Measurements from ENCODE around the gene CNTN4. TPM values are rescaled to one million over a fixed set of nuclear protein-coding genes. Genes with fewer than 3 reads are reported as not detected.

The CNTN4 gene
- total RNA-seq, 1 experiment from 2014 or later: 1.8 TPM

DNA sequence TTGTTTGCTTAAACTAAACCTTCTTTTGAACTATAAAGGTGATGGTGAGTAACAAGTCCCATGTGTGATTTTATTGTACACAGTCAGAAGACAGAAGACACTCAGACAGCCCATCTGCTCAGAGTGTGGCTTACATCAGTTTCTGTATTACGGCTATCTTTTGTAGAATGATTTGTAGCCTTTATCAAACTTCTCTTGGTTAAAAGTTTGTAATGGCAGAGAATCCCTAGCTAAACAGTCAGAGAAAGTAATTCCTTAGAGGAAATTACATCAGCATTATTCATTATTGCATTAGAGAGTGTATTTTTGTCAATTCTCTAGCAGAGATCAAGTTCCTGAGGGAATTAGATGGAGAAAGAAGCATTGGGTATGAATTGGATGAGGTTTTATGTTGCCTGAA lies 500.8 kb downstream of the CNTN4 start:
- in situ Hi-C loops (cut with HindIII; ENCODE audit: low pct_unique_long_range_greater_than_20kb, low sequenced_read_pairs): no loop called here
- DNase-seq (ENCODE audit: low read depth): no peak

DNA sequence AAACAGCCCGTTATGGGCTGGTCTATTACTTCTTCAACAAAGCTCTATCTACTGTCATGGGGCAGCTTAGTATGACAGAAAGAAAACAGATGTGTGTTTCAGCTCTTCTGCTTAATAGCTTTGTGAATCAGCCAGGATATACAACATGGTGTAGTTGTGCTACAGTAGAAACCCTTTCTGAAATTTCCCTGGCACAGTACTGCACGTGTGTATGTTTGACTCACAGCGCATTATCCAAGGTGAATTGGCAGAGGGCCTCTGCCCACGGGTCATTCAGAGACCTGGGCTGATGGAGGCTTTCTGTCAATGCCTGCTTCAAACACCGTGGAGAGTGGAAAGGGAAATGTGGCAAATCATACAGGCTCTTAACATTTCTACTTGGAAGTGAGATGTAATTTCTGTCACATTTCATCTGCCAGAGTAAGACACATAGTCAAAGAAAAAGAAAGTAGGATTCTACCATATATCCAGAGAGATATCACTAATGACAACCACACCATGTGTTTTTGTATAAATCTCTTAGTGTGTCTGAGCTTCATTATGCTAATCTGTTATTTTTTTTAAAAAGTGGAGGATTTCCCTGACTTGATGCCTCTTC lies 505.1 kb downstream of the CNTN4 start:
- in situ Hi-C loops (cut with HindIII; ENCODE audit: low pct_unique_long_range_greater_than_20kb, low sequenced_read_pairs): no loop called here
- no peak for DNase-seq (ENCODE audit: low read depth)

DNA sequence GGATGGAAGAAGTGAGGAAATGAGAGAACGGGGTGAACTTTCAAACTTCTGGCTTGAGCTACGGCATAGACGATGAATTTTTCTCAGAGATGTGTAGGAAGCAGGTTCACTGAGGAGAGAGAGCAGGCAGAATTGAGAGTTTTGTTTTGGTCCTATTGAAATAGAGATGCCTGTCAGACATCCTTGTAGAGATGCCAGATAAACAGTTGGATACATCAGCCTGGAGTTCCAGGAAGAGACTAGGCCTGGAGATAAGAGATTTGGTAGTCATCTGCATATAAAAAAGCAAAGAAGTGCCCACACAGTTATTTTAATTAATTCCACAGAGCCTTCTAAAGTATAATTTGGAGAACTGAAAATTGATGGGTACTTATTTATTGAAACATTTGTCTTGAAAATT lies 515.9 kb downstream of the CNTN4 start:
- DNase-seq (ENCODE audit: low read depth): no peak
- in situ Hi-C loops (cut with HindIII; ENCODE audit: low pct_unique_long_range_greater_than_20kb, low sequenced_read_pairs): no loop called here

DNA sequence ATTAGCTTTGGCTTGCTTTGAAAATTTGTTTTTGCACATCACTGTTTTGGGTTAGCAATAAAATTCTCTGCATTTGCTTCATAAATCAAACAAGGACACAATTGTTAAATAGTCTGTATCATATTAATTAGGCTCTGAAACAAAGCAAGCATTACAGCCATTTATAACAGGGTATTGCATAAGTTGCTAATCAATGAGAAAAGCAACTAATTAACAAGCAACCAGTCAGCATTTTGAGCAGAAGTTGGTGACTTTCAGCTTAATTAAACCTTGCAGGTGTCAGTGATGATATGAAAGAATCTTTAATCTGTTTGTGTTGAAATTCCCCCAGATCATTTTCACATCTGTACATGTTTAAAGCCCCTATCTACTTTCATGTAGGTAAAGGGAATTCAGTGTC lies 516.4 kb downstream of the CNTN4 start:
- in situ Hi-C loops (cut with HindIII; ENCODE audit: low pct_unique_long_range_greater_than_20kb, low sequenced_read_pairs): no loop called here
- no peak for DNase-seq (ENCODE audit: low read depth)

DNA sequence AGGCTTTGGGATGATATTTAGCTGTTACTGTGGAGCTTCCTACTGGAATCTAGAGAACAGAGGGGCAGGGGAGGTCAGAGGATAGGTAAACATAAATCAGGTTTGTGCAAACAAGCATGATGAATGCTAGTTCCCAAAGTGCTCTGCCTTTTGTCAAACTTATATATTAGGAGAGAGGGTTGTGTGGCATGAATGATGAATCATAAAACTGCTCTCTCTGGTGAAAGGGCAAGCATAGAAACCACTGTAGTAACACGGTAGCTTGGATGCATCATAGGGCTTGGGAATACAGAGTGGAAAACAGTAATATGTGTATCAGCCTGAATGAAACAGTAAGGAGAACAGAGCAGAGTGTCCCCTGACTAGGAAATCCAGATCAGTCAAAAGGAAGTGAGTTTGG lies 524.8 kb downstream of the CNTN4 start:
- DNase-seq (ENCODE audit: low read depth): peak; percentile 67

DNA sequence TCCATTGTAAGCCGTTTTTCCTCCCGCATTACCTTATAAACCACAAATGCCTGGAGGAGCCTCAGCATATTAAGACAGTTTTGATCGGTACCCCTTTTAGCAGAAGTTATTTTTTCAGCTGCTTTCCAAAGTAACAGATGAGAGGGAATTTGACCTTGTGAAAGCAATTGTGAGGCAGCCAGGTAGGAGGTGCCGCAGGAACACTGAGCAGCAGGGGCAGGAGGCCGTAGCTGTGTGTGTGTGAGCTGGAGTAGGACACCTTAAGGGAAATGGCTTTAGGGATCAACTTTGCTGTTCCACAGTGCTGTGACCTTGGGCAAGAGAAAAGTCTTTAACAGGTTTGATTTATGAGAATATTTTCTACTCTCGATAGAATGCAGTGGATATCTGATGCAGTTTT lies 529.5 kb downstream of the CNTN4 start:
- no peak for DNase-seq (ENCODE audit: low read depth)
- in situ Hi-C loops (cut with HindIII; ENCODE audit: low pct_unique_long_range_greater_than_20kb, low sequenced_read_pairs): no loop called here

More for the DNA sequence above, 524.8 kb downstream of the CNTN4 start:
- in situ Hi-C loops (cut with HindIII; ENCODE audit: low pct_unique_long_range_greater_than_20kb, low sequenced_read_pairs): no loop called here

DNA sequence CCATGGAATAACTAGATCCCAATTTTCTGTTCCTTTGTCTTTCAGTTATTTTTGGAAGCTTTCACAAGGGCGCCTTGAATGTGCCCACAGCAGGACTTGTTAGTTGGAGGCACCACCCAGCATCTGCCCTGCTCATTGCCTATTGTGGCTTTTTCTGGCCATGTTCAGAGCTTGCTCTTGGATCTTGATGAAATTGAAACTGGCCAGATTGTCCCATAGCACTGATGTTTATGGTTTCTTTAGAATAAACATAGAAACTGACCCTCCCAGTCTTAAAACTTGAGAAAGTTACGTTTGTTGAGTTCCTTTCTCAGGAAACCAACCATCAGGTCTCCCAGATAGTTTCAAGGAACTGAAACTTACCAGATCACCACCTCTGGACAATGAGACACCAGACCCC lies 536.8 kb downstream of the CNTN4 start:
- DNase-seq (ENCODE audit: low read depth): no peak
- in situ Hi-C loops (cut with HindIII; ENCODE audit: low pct_unique_long_range_greater_than_20kb, low sequenced_read_pairs): no loop called here

DNA sequence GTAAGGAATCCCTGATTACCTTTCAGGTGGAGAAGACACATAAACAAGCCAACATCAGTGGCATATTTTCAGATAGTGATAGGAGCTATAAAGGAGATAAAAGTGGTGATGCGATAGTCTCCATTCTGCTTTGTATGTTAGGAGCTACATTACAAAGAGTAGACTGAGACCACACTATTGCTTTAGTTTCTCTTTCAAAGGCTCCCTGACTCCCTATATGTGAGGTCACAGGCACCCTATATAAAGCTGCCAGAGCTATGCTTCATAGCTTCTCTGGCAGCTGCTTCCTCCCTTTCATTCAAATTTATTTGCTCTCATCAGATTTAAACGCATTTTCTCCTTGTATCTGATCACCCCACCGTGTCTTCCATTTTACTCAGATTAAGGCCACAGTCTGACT lies 544.9 kb downstream of the CNTN4 start:
- no peak for DNase-seq (ENCODE audit: low read depth)
- in situ Hi-C loops (cut with HindIII; ENCODE audit: low pct_unique_long_range_greater_than_20kb, low sequenced_read_pairs): no loop called here

DNA sequence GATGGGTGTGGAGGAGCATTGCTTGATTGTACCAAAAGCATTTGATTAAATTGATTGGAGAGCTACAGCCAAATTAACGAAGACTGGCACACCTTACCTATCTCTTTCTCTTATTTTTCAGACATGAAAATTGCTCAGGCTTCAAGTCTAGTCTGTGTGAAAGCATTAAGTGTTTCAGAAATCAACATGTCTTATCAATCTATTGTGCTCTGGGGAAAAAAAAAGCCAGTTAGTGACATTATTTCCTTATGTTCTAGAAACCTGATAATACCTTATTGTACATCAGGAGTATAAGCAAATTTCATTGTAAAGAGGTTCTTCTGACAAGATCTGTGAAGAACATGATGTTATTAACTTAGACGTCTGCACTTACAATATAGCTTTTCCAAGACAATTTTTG lies 546.3 kb downstream of the CNTN4 start:
- DNase-seq (ENCODE audit: low read depth): no peak
- in situ Hi-C loops (cut with HindIII; ENCODE audit: low pct_unique_long_range_greater_than_20kb, low sequenced_read_pairs): no loop called here

DNA sequence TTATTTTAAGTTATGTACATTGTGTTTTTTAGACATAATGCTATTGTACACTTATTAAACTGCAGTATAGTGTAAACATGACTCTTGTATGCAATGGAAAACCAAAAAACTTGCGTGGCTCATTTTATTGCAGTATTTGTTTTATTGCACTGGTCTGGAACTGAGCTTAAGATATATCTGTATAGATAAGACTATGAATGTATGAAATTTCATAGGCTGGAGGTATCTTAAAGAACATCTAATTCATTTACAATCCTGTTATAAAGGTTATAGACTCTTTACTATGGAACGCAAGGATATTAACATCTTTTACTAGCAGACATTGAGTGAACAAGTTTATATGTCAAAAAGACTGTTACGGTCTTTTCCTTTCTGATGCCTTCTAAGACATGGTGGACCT lies 552.1 kb downstream of the CNTN4 start:
- DNase-seq (ENCODE audit: low read depth): no peak
- in situ Hi-C loops (cut with HindIII; ENCODE audit: low pct_unique_long_range_greater_than_20kb, low sequenced_read_pairs): no loop called here

DNA sequence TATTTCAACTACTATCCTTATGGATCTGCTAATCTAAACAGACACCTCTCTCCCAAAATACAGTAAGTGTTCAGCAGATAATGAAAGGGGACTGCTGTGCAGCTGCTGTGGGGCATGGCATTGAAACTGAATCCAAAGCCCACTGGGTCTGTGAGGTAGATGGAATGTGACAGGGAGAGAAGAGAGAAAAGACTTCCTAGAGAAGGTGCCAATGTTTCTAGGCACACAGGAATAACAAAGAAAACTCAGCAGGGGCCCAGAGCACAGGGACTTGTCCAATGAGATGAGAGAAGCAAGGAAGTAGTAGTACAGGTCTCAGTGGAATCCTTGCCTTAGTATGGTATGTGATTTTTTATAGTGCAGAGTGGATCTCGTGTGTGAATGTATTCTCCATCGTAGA lies 553.7 kb downstream of the CNTN4 start:
- no peak for DNase-seq (ENCODE audit: low read depth)
- in situ Hi-C loops (cut with HindIII; ENCODE audit: low pct_unique_long_range_greater_than_20kb, low sequenced_read_pairs): no loop called here

DNA sequence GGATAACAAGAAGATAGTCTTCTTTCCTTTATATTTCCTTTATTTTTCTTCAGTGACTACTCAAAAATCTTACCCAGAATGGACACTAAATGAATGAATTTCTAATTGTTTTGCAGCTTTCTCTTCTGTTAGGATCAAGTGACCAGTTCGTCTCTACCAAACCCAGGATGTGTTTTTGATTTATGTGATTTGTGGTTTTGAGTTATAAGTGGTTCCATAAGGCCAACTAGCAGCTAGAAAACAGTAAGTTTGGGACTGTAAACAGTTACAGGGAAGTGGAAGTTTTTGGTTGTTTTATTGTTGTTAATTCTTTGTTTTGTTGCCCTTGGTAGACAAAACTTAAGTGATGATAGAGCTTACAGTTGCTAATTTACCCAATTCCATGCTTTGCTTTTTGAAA lies 555.0 kb downstream of the CNTN4 start:
- in situ Hi-C loops (cut with HindIII; ENCODE audit: low pct_unique_long_range_greater_than_20kb, low sequenced_read_pairs): no loop called here
- DNase-seq (ENCODE audit: low read depth): no peak

DNA sequence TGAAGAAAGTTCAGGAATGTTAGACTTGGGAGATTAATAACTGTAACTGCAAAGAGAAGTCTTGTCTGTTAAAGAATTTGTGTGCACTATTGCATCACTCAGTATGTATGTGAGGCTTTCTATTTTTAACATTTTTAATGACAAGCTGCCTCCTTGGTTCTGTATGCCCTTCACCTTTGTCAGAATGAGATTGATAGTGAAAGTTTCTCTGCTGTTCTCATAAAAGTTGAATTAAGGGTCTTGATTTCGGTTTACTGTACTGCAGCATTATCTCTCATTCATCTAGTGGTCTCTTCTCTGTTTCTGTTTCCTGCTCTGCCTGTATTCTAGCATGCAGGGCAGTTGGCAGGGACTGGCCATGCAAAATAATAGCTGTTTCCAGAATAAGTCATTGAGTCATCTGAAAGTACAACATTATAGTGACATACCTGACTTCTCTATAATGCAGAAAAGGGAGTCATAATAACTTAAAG lies 556.6 kb downstream of the CNTN4 start:
- DNase-seq (ENCODE audit: low read depth): no peak
- in situ Hi-C loops (cut with HindIII; ENCODE audit: low pct_unique_long_range_greater_than_20kb, low sequenced_read_pairs): no loop called here

DNA sequence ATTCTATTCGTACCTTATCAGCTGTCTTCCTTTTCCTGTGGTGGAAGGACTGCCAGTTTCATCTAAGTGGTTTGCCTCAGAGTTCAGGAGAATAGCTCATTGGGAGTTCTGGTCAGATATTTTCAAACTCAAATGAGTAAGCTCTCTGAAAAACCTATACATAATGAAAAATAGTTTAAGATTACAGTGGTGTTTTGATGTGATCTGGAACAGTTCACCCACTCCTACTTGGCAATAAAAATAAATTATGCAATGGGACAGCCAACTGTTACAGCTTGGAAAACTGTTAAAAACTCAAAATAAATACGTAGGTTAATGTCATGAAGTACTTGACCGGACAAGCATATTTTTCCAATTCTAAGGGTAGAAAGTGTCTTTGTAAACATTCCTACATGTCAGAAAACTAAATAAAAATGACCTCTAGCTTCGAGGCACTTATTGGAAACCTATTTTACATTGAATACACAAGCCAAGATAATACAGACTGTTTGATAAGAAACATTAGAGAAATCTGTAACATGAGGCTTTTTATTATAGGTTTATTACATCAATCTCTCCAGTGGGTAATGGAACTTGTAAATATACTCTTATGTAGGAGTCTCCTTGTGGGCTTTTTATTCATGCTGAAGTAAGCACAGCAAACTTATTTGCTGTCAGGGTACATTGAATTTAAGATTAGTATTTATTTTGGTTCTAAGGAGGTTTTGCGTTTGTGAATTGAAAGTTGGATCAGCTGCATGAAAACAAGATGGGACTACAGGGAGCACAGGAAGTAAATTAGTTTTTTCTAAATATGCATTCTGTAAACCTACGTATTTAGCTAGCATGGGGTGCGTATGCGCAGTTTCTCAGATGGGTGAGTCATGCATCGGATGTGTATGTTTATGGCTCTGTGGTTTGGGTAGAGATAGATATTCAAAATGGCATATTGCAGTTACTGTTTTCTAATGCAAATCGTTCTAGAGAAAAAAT lies 558.4 kb downstream of the CNTN4 start:
- DNase-seq (ENCODE audit: low read depth): no peak
- in situ Hi-C loops (cut with HindIII; ENCODE audit: low pct_unique_long_range_greater_than_20kb, low sequenced_read_pairs): no loop called here

DNA sequence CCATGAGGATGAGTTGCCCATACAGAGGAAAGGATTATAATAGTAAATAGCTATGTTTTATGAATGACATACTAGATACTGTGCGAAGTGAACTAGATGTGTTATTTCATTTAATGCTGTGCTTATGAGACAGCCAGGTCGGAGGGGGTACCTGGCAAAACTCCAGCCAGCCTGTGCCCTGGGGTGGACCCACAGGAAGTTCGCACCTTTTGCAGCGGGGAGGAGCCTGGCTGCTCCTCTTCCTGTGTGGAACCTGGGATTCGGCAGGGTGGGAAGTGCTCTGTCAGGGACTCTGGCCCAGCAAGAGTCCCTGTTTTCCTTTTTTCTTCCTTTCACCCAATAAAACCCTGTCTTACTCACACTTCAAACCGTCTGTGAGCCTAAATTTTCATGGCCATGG lies 559.3 kb downstream of the CNTN4 start:
- in situ Hi-C loops (cut with HindIII; ENCODE audit: low pct_unique_long_range_greater_than_20kb, low sequenced_read_pairs): no loop called here
- no peak for DNase-seq (ENCODE audit: low read depth)

DNA sequence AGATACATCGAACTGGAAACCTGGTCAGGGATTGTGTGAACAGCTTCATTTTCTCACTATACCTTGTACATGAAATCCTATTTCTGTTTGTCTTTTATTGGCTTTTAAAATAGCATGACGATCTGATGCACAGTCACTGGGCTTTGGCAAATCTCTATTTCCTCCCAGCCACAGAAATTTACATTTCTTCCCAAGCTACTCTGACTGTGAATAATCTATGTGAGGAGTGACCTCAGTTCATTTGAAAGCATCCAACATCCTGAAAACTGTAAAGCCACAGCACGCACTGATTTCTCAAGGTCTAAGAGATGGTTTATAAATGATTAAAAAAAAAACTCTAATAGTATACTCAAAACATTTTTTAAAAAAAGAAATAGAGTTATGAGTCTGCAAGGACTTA lies 561.2 kb downstream of the CNTN4 start:
- DNase-seq (ENCODE audit: low read depth): no peak
- in situ Hi-C loops (cut with HindIII; ENCODE audit: low pct_unique_long_range_greater_than_20kb, low sequenced_read_pairs): no loop called here

DNA sequence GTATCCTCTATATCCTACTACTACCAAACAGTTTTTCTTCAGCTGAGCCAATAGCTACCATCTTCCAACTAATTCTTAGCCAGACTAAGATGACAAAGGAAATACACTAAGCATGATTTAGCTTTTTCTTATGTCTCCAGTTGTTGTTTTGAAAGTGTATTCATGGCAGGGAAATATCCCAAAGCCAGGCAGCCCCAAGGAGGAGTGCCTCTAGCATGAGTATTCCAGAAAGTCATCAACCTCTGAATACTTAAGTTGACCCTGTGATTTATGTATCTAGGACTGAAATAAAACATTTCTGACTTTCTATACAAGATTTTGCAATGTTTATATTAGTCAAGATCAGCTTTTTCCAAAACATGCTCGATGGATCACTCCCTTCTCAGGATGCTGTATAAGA lies 562.4 kb downstream of the CNTN4 start:
- in situ Hi-C loops (cut with HindIII; ENCODE audit: low pct_unique_long_range_greater_than_20kb, low sequenced_read_pairs): no loop called here
- no peak for DNase-seq (ENCODE audit: low read depth)

DNA sequence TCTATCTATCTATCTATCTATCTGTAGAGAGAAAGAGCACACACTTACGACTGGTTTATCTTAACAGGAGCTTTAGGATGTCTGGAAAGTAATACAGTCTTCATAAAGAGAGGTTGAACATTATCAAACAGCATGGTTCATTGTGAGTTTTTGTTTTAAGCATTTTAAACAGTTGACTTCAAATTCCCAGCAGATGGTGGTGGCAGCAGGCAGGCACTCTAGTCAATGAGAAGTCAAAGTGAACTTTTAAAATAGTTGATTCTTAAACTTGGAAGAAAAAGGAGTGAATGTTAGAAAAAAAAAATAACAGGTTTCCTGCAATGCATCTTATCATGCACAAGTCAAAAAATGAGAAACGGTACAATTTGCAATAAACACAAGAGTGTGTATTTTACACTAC lies 578.8 kb downstream of the CNTN4 start:
- in situ Hi-C loops (cut with HindIII; ENCODE audit: low pct_unique_long_range_greater_than_20kb, low sequenced_read_pairs): no loop called here
- no peak for DNase-seq (ENCODE audit: low read depth)

DNA sequence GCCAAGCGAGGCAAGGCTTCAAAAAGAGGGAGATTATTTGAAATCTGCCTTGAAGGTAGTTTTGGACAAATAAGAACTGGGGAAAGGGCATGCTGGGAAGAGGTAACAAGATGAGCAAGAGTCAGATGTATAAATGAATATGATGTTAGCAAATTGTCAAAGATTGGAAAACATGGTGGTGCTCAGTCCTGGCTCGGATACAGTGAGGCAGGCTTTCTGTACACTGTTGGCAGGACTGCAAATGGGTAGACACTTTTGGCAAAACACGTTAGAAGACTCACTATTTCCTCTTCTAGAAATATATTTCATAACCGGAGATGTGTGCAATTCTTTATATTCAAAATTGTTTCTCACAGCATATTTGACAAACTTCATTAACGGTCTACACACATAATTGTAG lies 581.6 kb downstream of the CNTN4 start:
- in situ Hi-C loops (cut with HindIII; ENCODE audit: low pct_unique_long_range_greater_than_20kb, low sequenced_read_pairs): no loop called here
- no peak for DNase-seq (ENCODE audit: low read depth)

DNA sequence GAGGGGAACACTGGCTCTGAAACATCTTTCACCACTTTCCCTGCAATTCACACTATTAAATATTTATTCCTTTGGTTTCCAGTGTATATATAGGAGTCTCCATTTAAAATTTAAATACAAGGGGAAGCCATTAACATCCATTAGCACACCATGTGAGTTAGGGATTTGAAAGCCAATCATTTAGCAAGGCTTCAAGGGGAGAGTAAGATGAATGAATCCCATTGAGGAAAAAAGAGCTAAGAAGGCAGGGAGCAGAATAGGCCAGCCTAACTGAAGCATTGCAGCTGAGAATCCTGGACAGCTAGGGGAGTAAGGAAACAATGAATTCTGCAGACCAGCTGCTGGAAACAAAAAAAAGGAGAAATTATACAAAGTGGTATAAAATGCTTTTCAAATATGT lies 585.4 kb downstream of the CNTN4 start:
- in situ Hi-C loops (cut with HindIII; ENCODE audit: low pct_unique_long_range_greater_than_20kb, low sequenced_read_pairs): no loop called here
- DNase-seq (ENCODE audit: low read depth): no peak

Measured in Caki2 (cell line).